ENCODE data around the gene RRM2.
"Not testable (repeated sequence)": the region's sequence is repeated elsewhere in the genome, so short reads cannot be mapped to it uniquely, and the experiment has no call there.

Gene RRM2

DNA sequence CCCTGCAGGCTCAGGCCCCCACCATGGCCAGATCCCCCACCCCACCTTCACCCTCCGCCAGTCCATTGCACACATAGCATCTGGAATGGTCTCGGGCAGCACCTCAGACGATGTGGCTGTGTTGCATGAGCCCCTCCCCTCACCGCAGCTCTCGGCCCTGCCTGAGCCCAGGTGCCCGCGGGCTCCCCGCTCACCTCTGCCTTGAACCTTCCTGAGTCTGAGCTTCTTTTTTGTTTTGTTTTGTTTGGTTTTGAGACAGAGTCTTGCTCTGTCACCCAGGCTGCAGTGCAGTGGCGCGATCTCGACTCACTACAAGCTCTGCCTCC lies 20.1 kb downstream of the RRM2 start:
- H3K9me3 Mint-ChIP-seq = no peaks in the 10 kb centered on the region
- H3K27ac Mint-ChIP-seq = peak overlapping the region; percentile 56
- peaks cover 51% of the 10 kb centered on the region for H3K4me1 Mint-ChIP-seq
- CTCF ChIA-PET = interaction anchor here (0.6 to 7.1 kb wide), 9 partner anchors 10 to 292 kb away, joined by 3 to 63 read pairs (median 6); partner anchors contain the start of gene HPCAL1
- H3K36me3 Mint-ChIP-seq = peaks cover 58% of the 10 kb centered on the region
- H3K4me3 Mint-ChIP-seq = no peak overlapping the region
- no peak for DNase-seq
- no peaks in the 10 kb centered on the region for H3K27me3 Mint-ChIP-seq

DNA sequence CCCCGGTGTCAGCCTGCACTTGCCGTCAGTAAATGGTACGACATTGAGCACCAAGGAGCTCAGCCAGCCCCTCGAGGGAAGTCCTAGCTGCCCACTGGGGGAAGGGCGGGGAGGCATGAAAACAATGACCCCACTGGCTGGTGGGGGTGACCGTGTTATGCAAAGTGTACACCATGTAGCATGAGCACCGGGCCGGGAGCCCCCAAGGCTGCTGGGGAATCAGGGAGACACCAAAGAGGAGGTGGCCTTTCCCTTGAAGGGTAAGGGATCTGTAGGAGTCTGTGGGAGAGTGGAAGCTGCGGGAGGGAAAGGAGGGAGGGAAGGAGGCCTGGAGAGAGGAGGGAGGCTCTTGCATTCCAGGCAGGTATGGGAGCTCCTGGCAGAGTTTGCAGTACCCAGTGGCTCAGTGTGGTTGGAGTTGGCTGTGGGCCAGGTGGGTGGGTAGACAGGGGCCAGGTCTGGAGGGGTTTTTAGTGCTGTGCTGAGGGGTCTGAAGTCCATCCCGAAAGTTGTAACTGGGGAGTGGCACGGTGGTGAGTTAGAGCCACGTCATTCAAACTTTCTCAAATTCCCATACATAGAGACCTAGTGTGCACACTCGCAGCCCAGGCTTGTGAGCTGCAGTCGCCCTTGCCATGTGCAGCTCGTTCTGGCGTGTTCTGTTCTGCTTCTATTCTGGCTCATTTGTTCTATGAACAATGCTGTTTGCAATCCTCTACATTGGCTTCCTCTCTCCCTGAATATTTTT lies 22.4 kb downstream of the RRM2 start:
- Mint-ChIP-seq H3K27ac (no peak overlapping the region), H3K9me3 (no peaks in the 10 kb centered on the region), H3K4me3 (no peak overlapping the region), H3K27me3 (no peaks in the 10 kb centered on the region), H3K36me3 (peaks cover 71% of the 10 kb centered on the region), H3K4me1 (peaks cover 57% of the 10 kb centered on the region)
- DNase-seq = no peak
- CTCF ChIA-PET = interaction anchor here (1.0 to 7.1 kb wide), 2 partner anchors 11 to 265 kb away, joined by 3 to 63 read pairs; no protein-coding TSS in a partner anchor

DNA sequence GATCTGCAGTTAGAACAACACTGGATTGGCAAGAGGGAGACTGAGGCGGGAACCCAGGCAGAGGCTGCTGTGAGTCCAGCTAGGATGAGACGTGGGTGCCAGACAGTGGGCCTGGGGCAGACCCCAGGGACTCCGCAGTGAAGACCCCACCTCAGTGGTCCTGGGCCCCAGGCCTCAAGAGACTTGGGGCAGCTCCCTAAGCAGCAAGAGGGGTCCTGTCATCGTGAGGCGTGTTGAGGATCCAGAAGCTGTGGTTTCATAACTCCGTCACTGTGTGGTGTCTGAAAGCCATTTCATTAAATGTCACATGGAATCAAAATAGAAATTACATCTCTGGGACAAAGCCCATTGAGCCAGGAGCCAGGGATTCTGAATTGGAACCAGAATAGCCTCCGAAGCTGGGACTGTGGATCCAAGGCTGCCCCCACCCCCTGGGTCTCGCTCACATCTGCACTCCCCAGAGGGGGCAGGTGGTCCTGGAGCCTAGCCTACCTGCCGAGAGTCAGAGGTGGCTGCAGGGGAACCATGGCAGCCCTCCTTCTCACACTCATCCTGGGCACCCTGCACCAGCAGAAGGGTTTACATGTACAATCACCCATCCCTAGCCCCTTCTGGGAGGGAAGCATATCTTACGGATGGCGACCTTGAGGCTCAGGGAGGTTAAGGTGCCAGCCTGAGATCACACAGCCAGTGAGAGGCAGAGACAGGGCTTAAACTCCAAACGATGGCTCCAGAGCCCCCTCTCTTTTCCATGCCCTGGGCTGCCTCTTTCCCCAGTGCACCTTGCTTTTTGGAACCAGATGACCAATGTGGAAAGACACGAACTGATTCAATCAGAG lies 23.2 kb downstream of the RRM2 start:
- peaks cover 70% of the 10 kb centered on the region for H3K36me3 Mint-ChIP-seq
- H3K4me1 Mint-ChIP-seq = peaks cover 55% of the 10 kb centered on the region
- no peak overlapping the region for H3K4me3 Mint-ChIP-seq
- no peak overlapping the region for H3K27ac Mint-ChIP-seq
- CTCF ChIA-PET = interaction anchor here (0.9 to 7.1 kb wide), 3 partner anchors 10 to 264 kb away, joined by 3 to 63 read pairs (median 3); no protein-coding TSS in a partner anchor
- H3K27me3 Mint-ChIP-seq = no peaks in the 10 kb centered on the region
- no peaks in the 10 kb centered on the region for H3K9me3 Mint-ChIP-seq
- no peak for DNase-seq

DNA sequence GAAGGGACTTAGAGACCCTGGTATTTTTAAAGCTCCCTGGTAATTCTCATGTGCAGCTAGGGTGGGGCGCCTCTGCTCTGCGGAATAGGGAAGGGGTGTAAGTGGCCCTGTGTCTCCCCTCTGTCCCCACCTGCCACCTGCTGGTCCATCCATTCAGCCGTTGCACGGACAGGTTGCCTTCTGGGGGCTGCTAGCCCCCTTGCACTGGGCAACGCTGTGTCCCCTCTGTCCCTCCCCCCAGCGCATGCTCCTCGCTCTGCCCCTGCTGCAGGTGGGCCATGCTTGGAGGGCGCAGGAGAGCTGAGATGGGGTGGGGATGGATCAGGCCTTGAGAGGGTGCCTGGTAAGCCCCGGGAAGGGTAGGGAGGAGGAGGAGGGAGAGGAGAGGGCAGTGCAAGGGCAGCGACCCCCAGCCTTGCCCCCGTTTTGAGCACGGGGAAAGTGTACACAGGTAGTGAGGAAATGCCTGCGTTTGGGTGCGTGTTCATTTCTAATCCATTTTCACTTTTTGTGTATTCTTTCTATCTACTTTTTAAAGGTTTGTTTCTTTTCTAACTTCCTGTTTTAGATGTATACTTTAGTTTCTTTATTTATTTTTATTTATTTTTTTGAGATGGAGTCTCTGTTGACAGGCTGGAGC lies 23.9 kb downstream of the RRM2 start:
- H3K9me3 Mint-ChIP-seq = no peaks in the 10 kb centered on the region
- H3K4me3 Mint-ChIP-seq = no peak overlapping the region
- H3K36me3 Mint-ChIP-seq = peaks cover 67% of the 10 kb centered on the region
- H3K4me1 Mint-ChIP-seq = peaks cover 50% of the 10 kb centered on the region
- DNase-seq = no peak
- CTCF ChIA-PET = interaction anchor here (0.9 kb wide), 1 partner anchor 262 kb away, joined by 3 read pairs; no protein-coding TSS in a partner anchor
- H3K27ac Mint-ChIP-seq = peak overlapping the region; percentile 24
- H3K27me3 Mint-ChIP-seq = no peaks in the 10 kb centered on the region

DNA sequence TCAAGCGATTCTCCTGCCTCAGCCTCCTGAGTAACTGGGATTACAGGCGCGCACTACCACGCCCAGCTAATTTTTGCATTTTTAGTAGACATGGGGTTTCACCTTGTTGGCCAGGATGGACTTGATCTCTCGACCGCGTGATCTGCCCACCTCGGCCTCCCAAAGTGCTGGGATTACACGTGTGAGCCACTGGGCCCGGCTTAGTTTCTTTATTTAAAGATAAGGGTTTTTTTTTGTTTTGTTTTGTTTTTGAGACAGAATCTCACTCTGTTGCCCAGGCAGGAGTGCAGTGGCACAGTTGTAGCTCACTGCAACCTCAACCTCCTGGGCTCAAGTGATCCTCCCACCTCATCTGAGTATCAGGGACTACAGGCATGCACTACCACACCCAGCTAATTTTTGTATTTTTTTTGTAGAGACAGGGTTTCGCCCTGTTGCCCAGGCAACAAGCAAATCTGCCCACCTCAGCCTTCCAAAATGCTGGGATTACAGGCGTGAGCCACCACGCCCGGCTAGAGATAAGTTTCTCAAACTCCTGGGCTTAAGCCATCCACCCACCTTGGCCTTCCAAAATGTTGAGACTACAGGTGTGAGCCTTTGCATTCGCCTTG lies 24.6 kb downstream of the RRM2 start:
- DNase-seq = not testable (repeated sequence)

DNA sequence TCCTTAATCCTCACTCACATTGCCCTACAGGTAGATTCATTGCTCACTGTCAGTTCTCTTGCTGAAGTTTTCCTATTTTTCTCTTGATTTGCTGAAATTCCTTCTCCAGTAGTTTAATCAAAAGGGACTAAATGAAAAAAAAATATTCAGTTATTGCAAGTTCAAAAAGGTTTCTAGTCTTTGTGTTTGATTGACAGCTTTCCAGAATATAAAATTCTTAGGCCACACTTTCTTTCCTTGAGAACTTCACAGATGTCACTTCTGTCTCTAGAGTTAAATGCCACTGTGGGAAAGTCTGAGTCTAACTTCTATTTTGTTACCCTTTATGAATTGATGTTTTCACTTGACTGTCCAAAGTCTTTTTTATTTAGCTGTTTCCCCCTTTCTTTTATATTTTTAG lies 25.7 kb downstream of the RRM2 start:
- H3K27ac Mint-ChIP-seq = peak overlapping the region; percentile 33
- no peak for DNase-seq
- CTCF ChIA-PET = no interaction called here
- peaks cover 33% of the 10 kb centered on the region for H3K4me1 Mint-ChIP-seq
- no peak overlapping the region for H3K4me3 Mint-ChIP-seq
- peaks cover 56% of the 10 kb centered on the region for H3K36me3 Mint-ChIP-seq
- H3K9me3 Mint-ChIP-seq = no peaks in the 10 kb centered on the region
- H3K27me3 Mint-ChIP-seq = no peaks in the 10 kb centered on the region

More for the DNA sequence above, 24.6 kb downstream of the RRM2 start:
- H3K27ac Mint-ChIP-seq, CTCF ChIA-PET, H3K27me3 Mint-ChIP-seq, H3K9me3 Mint-ChIP-seq, H3K4me3 Mint-ChIP-seq: not testable (repeated sequence)
- Mint-ChIP-seq H3K36me3 (peaks cover 61% of the 10 kb centered on the region), H3K4me1 (peaks cover 43% of the 10 kb centered on the region)

DNA sequence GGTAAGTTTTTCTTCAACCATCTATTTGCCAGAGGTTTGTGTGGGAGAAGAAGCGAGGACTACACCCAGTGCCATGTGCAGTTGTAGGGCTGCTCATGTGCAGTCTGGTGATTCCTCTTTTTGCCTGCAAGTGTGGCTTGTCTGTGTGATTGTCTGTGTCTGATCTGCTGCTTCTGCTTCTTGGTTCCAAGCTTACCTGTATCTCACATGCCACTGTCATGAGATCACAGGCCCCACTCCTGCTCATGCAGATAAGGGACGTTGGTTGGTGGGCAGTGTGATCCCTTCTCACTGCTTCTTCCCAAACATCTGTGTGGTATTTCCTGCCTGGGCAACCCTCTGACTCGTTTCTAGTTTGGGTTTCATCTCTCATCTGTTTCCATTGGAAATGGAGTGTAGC lies 27.1 kb downstream of the RRM2 start:
- Mint-ChIP-seq H3K27me3 (no peaks in the 10 kb centered on the region), H3K4me1 (peaks cover 33% of the 10 kb centered on the region), H3K36me3 (peaks cover 49% of the 10 kb centered on the region), H3K4me3 (no peak overlapping the region), H3K27ac (peak overlapping the region; percentile 81), H3K9me3 (no peaks in the 10 kb centered on the region)
- DNase-seq = no peak
- CTCF ChIA-PET = no interaction called here

DNA sequence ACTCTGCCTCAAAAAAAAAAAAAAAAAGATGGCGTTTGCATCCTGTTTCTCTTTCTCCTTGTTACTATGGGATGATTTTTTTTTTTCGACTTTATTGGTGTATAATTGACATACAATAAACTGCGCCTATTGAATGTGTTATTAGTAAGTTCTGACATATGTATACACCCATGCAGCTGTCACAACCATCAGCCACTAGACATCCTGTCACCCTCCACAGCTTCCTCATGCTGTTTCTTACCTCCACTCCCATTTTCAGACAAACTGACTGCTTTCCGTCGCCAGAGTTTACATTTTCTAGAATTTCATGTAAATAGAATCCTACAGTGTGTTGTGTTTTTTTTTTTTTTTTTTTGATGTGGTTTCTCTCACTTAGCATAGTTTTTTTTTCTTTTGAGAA lies 27.9 kb downstream of the RRM2 start:
- peaks cover 48% of the 10 kb centered on the region for H3K36me3 Mint-ChIP-seq
- DNase-seq = no peak
- CTCF ChIA-PET = interaction anchor here (0.7 kb wide), 1 partner anchor 285 kb away, joined by 3 read pairs; no protein-coding TSS in a partner anchor
- H3K27me3 Mint-ChIP-seq = no peaks in the 10 kb centered on the region
- no peaks in the 10 kb centered on the region for H3K9me3 Mint-ChIP-seq
- H3K27ac Mint-ChIP-seq = peak overlapping the region; percentile 81
- peaks cover 33% of the 10 kb centered on the region for H3K4me1 Mint-ChIP-seq
- H3K4me3 Mint-ChIP-seq = no peak overlapping the region

DNA sequence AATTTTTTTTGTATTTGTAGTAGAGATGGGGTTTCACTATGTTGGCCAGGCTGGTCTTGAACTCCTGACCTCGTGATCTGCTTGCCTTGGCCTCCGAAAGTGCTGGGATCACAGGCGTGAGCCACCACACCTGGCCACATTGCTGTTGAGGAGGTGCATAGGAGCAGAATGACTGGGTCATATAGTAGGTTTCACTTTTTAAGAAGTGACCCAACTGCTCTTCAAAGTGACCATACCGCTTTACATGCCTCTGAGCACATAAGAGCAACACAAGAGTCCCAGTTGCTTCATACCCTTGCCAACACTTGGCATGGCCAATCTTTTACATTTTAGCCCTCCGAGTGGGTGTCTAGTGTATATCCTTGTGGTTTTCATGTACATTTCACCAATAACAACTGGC lies 28.9 kb downstream of the RRM2 start:
- Mint-ChIP-seq H3K27me3 (no peaks in the 10 kb centered on the region), H3K4me1 (peaks cover 33% of the 10 kb centered on the region), H3K4me3 (no peak overlapping the region), H3K9me3 (no peaks in the 10 kb centered on the region), H3K27ac (no peak overlapping the region), H3K36me3 (peaks cover 50% of the 10 kb centered on the region)
- CTCF ChIA-PET = no interaction called here
- no peak for DNase-seq

DNA sequence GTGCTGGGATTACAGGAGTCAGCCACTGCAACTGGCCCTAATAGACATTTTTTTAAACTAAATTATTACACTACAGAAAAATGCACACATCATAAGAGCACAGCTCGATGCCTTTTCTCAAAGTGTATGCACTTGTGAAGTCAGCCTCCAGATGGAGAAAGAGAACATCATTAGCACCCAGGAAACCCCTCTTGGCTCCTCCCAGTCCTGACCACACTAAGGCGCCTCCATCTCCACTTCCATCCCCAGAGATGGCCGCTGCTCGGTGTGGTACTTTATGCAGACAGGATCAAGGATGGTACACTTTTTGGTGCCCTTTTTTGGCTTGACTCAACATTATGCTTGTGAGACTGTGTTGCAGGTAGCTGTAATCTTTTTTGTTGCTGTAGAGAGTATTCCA lies 34.8 kb downstream of the RRM2 start:
- Mint-ChIP-seq H3K27ac (no peak overlapping the region), H3K36me3 (peaks cover 47% of the 10 kb centered on the region)
- CTCF ChIA-PET = interaction anchor here (2.5 to 6.1 kb wide), 2 partner anchors 251 to 278 kb away, joined by 13 to 35 read pairs; no protein-coding TSS in a partner anchor

DNA sequence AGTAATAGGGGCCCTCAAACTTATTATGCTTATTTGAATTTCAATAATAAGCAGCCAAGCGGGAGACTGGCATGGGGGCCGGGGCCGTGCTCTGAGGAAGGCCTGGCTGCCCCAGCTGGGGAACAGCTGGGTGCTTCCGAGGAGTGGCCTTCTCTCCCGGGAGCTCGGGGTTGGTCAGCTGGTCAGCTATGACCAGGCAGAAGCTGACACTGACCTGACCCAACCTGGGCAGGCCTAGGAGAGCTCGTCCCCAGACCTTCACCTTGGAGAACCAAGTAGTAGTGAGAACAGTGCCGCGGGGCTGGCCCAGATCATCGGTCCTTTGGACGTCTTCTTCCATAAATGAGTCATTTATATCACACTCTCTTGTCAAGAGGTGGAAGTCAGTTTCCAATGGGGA lies 36.1 kb downstream of the RRM2 start:
- Mint-ChIP-seq H3K27ac (no peak overlapping the region), H3K36me3 (peaks cover 43% of the 10 kb centered on the region)
- CTCF ChIA-PET = interaction anchor here (1.1 to 6.1 kb wide), 3 partner anchors 145 to 277 kb away, joined by 4 to 35 read pairs (median 9); no protein-coding TSS in a partner anchor

More for the DNA sequence above, 34.8 kb downstream of the RRM2 start:
- DNase-seq = no peak
- H3K4me1 Mint-ChIP-seq = peaks cover 17% of the 10 kb centered on the region
- H3K9me3 Mint-ChIP-seq = no peaks in the 10 kb centered on the region
- no peak overlapping the region for H3K4me3 Mint-ChIP-seq
- no peaks in the 10 kb centered on the region for H3K27me3 Mint-ChIP-seq

DNA sequence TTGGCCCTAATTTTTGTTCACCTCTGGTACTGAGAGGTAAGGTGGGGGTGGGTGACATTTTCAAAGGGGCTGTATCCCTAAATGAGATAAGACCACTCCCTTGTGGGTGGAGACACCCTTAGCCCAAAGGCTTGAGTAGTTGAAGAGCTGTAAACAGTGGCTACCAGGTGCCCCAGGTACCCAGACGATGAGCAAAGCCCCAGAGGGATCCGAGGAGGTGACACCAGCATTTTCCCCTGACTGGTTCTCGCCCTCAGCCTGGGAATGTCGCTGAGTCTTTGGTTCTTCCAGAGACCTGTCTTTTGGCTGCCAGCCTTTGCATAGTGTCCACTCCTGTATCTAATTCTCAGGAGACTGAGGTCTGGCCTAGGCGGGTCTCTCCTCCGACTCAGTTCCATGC lies 36.5 kb downstream of the RRM2 start:
- Mint-ChIP-seq H3K4me1 (peaks cover 23% of the 10 kb centered on the region), H3K27ac (peak overlapping the region; percentile 61), H3K36me3 (peaks cover 45% of the 10 kb centered on the region), H3K27me3 (no peaks in the 10 kb centered on the region), H3K9me3 (no peaks in the 10 kb centered on the region), H3K4me3 (no peak overlapping the region)
- no peak for DNase-seq
- CTCF ChIA-PET = interaction anchor here (1.1 to 6.1 kb wide), 3 partner anchors 145 to 276 kb away, joined by 4 to 35 read pairs (median 9); no protein-coding TSS in a partner anchor

More for the DNA sequence above, 36.1 kb downstream of the RRM2 start:
- H3K9me3 Mint-ChIP-seq = no peaks in the 10 kb centered on the region
- no peaks in the 10 kb centered on the region for H3K27me3 Mint-ChIP-seq
- H3K4me1 Mint-ChIP-seq = peaks cover 20% of the 10 kb centered on the region
- DNase-seq = no peak
- H3K4me3 Mint-ChIP-seq = no peak overlapping the region

DNA sequence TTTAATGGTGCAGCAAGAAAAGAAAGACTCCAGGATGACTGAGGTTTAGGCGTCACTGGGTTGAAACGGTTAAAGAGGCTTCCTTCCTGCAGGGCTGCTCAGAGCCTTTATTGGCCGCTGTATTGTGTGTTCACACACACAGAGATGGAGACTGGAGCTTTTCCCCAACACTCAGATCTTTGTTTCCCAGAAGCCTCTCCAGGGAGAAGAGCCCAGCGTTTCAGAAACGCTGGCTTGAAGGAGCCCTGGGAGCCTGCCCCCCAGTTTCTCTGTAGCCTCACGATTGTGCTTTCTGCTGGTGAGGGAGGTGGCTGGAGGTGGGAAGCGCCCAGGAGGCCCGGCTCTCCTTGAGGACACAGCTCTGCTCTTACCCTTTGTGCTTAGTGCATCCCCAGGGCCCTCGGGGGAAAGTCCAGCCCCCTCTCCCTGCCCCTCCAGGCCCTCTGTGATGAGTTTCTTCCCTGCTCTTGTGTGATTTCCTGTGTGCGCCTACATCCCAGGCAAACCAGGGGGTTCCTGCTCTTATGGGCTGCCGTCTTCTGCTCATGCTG lies 37.1 kb downstream of the RRM2 start:
- CTCF ChIA-PET = interaction anchor here (1.0 to 6.1 kb wide), 4 partner anchors 18 to 276 kb away, joined by 3 to 35 read pairs (median 6); no protein-coding TSS in a partner anchor
- H3K4me1 Mint-ChIP-seq = peaks cover 26% of the 10 kb centered on the region
- no peak overlapping the region for H3K4me3 Mint-ChIP-seq
- H3K9me3 Mint-ChIP-seq = no peaks in the 10 kb centered on the region
- no peaks in the 10 kb centered on the region for H3K27me3 Mint-ChIP-seq
- H3K36me3 Mint-ChIP-seq = peaks cover 45% of the 10 kb centered on the region
- DNase-seq = no peak
- H3K27ac Mint-ChIP-seq = peak overlapping the region; percentile 61

All from activated naive CD4-positive, alpha-beta T cell treated with anti-CD3 and anti-CD28 coated beads, Interleukin-2, amount 10 ng/mL, durations not matched to agents 7 days and 5 days (primary cell).